HG03159 (cell line): ENCODE measurements around the gene ISG15.
"Not testable (repeated sequence)": the region's sequence is repeated elsewhere in the genome, so short reads cannot be mapped to it uniquely, and the experiment has no call there.

Experiments used
- ATAC-seq: cut with Tn5 transposase; IDR thresholded peaks from one replicate; pipeline ENCODE4 v1.9.1; 2021; ENCODE audit warnings: mild to moderate bottlenecking, moderate library complexity; ENCODE audit not compliant: unreplicated experiment

The ISG15 gene

GRCh38 chr1:1043411-1043810 is 30.1 kb downstream of the ISG15 start:
- no peak for ATAC-seq

GRCh38 chr1:1043921-1044320 is 30.6 kb downstream of the ISG15 start:
- ATAC-seq, result no peak

GRCh38 chr1:1044455-1045078 is 31.3 kb downstream of the ISG15 start:
- ATAC-seq, result no peak

- no peak for ATAC-seq
Observed at GRCh38 chr1:1045129-1045528, 31.8 kb downstream of the ISG15 start.

GRCh38 chr1:1046243-1046642 is 32.9 kb downstream of the ISG15 start:
- no peak for ATAC-seq

- ATAC-seq, result no peak
Observed at GRCh38 chr1:1046767-1047166, 33.5 kb downstream of the ISG15 start.

- no peak for ATAC-seq
Observed at GRCh38 chr1:1047407-1047806, 34.1 kb downstream of the ISG15 start.

GRCh38 chr1:1047963-1048362 is 34.7 kb downstream of the ISG15 start:
- ATAC-seq, result no peak

GRCh38 chr1:1048765-1049164 is 35.5 kb downstream of the ISG15 start:
- ATAC-seq, result no peak

- no peak for ATAC-seq
Observed at GRCh38 chr1:1049318-1050165, 36.2 kb downstream of the ISG15 start.

GRCh38 chr1:1050577-1051052 is 37.3 kb downstream of the ISG15 start:
- no peak for ATAC-seq

- ATAC-seq, result no peak
Observed at GRCh38 chr1:1051127-1051810, 38.0 kb downstream of the ISG15 start.

- ATAC-seq, result no peak
Observed at GRCh38 chr1:1052003-1052840, 38.9 kb downstream of the ISG15 start.

GRCh38 chr1:1053022-1053421 is 39.7 kb downstream of the ISG15 start:
- ATAC-seq, result no peak

- ATAC-seq, result no peak
Observed at GRCh38 chr1:1053682-1054081, 40.4 kb downstream of the ISG15 start.

GRCh38 chr1:1054099-1054700 is 40.9 kb downstream of the ISG15 start:
- ATAC-seq, result no peak

- ATAC-seq, result no peak
Observed at GRCh38 chr1:1054971-1055370, 41.7 kb downstream of the ISG15 start.

GRCh38 chr1:1055841-1056736 is 42.8 kb downstream of the ISG15 start:
- ATAC-seq, result no peak

GRCh38 chr1:1057769-1058087 is 44.4 kb downstream of the ISG15 start:
- not testable (repeated sequence) for ATAC-seq
